HG03025 (cell line): ENCODE measurements around the gene HOMER3.
"Not testable (repeated sequence)": the region's sequence is repeated elsewhere in the genome, so short reads cannot be mapped to it uniquely, and the experiment has no call there.

Experiments
- ATAC-seq: cut with Tn5 transposase; IDR thresholded peaks from one replicate; pipeline ENCODE4 v1.9.1; 2021; ENCODE audit warnings: mild to moderate bottlenecking, moderate library complexity; ENCODE audit not compliant: unreplicated experiment, low FRiP score

The HOMER3 gene

GRCh38 chr19:18955042-18955441, 14.0 kb upstream of the HOMER3 start:
- no peak for ATAC-seq

GRCh38 chr19:18954094-18954493, 13.1 kb upstream of the HOMER3 start:
- ATAC-seq, result no peak

DNA sequence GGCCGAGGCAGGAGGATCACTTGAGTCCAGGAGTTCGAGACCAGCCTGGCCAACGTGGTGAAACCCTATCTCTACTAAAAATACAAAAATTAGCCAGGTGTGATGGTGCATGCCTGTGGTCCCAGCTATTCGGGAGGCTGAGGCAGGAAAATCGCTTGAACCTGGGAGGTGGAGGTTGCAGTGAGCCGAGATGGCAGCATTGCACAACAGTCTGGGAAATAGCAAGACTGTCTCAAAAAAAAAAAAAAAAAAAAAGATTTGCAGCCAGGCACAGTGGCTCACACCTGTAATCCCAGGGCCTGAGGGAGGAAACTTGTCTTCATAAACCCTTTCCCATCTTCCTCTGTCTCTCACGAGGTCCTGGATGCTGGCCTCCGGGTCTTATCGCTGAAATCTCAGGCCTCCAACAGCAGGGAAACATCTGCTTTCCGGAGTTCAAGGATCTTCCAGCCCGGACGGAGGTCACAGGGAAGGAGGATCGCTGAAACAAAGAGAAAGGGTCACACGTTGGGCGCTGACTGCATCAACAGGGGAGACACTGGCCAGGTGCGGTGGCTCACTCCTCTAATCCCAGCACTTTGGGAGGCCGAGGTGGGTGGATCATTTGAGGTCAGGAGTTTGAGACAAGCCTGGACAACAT, 11.5 kb upstream of the HOMER3 start:
- not testable (repeated sequence) for ATAC-seq

DNA sequence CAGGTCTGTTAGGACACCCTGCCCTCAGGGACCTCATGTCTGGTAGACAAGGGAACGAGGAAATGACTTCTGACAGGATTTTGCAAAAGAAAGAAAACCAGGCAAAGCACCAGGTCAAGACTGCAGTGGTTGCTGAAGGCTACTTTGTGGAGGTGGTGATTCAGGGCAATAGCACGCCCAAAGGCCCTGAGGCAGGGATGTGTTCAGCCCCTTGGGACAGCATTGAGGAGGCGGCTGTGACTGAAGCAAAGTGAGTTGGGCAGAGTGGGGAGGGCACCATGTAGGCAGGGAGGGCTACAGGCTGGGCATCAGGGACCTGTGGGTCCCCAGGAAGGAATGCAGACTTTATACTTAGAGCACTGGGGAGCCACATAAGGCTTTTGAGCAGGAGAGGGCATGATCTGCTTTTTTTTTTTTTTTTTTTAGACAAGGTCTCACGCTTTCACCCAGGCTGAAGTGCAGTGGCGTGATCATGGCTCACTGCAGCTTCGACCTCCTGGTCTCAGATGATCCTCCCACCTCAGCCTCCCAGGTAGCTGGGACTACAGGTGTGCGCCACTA, 10.8 kb upstream of the HOMER3 start:
- no peak for ATAC-seq

DNA sequence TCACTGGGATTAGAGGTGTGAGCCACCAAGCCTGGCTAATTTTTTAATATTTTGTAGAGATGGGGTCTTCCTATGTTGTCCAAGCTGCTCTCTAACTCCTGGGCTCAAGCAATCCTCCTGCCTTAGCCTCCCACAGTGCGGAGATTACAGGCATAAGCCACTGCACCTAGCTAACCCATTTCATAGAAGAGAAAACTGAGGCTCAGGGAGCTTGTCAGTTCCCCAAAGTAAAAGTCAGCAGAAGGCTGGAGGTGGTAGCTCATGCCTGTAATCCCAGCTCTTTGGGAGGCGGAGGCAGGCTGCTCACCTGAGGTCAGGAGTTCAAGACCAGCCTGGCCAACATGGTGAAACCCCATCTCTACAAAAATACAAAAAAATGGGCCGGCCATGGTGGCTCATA, 8.8 kb upstream of the HOMER3 start:
- ATAC-seq, result no peak

DNA sequence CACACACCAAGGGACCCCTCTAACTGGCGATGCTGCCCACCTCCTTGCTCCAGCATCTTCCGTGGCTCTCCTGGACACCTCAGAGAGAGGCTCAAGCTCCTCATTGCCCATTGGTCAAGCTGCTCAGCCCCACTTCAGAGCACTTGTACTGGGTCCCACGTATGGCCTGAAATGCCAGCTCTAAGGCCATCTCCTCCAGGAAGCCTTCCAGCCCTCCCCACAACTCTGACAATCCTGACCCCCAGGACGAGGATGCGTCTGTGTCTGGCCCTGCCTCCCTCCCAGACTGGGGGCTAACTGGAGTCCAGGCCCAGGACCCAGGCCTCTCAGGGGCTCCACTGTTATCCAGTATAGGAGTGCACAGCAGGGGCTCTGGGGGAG, 7.9 kb upstream of the HOMER3 start:
- ATAC-seq, result no peak

- no peak for ATAC-seq
Observed at GRCh38 chr19:18948075-18948975, 7.3 kb upstream of the HOMER3 start.

DNA sequence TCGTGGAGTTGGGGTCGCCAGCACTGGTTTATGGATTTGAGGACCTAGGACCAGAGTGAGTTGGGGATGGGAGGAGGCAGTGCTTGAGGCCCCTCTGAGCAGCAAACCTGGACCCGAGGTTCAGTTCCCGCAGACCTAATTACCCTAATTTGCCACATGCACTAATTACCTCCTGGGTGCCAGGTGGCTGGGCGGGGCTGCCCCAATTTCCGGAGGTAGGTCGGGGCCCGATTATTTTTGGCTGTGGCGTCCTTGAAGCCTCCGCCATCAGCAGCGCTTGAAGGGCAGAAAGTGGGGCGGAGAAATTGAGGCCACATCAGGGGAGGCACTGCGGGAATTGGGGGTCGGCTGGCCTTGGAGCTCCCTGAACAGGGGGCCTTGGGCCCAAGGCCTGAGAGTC, 5.9 kb upstream of the HOMER3 start:
- no peak for ATAC-seq

GRCh38 chr19:18946335-18946734, 5.3 kb upstream of the HOMER3 start:
- no peak for ATAC-seq

- ATAC-seq, result no peak
Observed at GRCh38 chr19:18945297-18945696, 4.3 kb upstream of the HOMER3 start.

GRCh38 chr19:18943465-18943864, 2.4 kb upstream of the HOMER3 start:
- no peak for ATAC-seq

GRCh38 chr19:18942692-18943091, 1.7 kb upstream of the HOMER3 start:
- no peak for ATAC-seq

DNA sequence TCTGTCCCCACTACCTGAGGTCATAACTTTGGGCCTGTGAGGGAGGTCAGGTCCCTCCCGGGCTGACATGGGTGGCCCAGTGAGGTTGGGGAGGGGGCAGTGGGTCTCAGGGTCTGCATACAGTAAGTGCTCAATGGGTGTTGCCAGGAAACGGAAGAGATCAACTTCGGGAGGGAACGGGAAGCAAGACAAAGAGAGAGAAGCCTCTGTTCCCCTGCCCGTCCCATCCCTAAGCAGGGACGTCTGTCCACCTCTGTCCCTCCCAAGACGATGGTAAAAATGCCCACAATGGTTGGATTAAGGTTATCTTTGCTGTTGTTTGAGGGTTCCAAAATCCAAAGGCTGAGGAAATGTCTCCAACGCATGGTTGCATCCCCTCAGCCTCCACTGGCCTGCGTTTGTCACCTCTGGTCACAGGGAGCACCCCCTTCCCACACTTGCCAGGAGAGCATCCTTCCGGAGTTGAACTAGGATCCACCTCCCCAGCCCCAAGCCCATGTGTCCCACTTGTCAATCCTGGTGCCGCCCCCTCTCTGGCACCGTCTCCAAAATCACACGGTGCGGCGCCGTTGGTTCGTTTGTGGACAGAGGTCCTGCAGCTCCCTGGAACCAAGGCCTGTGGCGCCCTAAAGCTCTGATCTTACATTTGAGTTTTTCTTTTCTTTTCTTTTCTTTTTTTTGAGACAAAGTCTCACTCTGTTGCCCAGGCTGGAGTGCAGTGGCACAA, 774 bp upstream of the HOMER3 start:
- no peak for ATAC-seq

DNA sequence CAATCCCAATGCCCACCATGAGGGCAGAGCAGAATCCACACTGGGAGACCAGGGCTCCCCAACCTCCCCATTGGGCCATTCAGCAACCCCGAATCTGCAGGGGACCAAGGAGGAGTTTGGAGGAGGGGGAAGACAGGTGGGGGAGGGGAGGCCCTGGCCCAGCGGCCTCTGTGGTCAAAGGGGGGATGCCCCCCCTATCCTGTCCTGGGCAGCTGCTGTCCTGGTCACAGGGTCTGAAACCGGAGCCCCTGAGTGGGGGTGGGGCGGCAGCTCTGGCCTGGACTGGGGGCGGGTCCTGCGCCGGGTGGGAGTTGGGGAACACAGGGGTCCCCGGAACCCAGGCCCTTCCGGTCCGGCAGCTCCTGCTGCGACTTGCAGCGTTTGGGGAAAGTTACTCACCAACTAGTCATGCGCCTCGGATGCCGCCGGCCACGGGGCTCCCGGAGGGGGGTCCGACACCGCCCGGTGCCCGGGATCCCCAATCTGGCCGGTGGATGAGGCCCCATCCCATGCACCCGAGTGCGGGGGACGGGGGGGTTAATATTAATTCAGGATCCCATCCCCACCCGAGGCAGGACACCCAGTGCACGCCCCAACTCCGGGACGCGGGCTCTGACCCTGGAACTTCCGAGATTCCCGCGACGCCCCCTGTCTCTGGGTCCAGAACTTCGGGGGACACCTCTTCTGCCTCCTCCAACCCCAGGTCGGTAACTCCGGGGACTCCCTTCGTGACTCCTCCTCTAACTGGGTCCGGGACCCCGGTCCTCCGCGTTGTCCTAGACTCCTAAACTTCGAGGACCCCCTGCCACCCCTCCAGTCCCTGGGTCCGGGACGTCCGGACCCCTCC, 872 bp downstream of the HOMER3 start:
- no peak for ATAC-seq

GRCh38 chr19:18939163-18939562, 1.9 kb downstream of the HOMER3 start:
- no peak for ATAC-seq

- ATAC-seq, result no peak
Observed at GRCh38 chr19:18933297-18933696, 7.7 kb downstream of the HOMER3 start.

GRCh38 chr19:18932216-18932841, 8.7 kb downstream of the HOMER3 start:
- no peak for ATAC-seq

DNA sequence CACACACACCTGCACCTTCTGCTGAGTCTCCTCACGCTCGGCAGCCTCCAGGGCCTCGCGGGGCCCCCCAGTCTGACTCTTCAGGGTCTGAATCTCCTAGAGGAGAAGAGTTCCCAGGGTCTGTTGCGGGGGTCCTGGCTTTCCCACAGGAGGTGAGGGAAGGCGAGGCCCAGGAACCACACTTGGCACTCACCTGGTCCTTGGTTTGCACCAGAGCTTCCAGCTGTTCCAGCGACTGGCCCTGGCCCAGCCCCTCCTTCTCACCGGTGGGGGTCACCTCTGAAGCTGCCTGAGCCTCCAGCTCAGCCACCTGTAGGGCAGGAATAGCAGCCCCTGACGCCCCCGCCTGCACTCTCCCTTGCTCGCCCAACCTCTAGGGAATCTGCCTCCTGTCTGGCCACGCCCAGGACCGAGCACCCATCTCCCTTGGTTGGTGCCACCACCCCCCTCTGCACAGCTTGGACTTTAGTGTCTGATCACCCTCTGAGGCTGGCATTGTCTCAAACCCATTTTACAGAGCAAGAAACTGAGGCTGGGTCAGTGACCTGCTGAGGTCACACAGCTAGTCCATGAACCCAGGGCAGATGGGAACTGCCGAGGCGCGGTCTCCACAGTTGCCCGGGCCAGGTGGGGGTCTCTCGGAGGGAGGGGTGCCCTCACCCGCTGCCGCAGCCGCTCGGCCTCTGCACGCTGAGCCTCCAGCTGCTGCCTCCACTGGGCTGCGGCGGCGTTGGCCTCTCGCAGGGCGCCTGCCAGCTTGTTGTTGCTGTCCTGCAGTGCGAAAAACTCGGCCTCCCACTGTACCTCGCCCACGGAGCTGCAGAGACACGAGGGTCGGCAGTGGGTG, 9.5 kb downstream of the HOMER3 start:
- ATAC-seq, result no peak

- ATAC-seq, result no peak
Observed at GRCh38 chr19:18929311-18929710, 11.7 kb downstream of the HOMER3 start.
